Stimulated activated CD8-positive, alpha-beta memory T cell treated with anti-CD3 and anti-CD28 coated beads, Interleukin-12 subunit alpha, Interleukin-12 subunit beta, amount 100 ng/mL, for 1 hour (primary cell): ENCODE results near the gene ZACN.

Source experiments
- DNase-seq: peaks from one replicate; pipeline ENCODE4 v3.0.0-alpha.2; 2020; ENCODE audit warnings: low read depth

The ZACN gene

GRCh38 chr17:76103274-76104139 is 24.5 kb downstream of the ZACN start, which contains the start of gene EXOC7:
Gene EXOC7 (minus strand): TSS chr17:76103787. CDS start chr17:76103692, 95 bp downstream.
- peak; percentile 88 for DNase-seq

DNA sequence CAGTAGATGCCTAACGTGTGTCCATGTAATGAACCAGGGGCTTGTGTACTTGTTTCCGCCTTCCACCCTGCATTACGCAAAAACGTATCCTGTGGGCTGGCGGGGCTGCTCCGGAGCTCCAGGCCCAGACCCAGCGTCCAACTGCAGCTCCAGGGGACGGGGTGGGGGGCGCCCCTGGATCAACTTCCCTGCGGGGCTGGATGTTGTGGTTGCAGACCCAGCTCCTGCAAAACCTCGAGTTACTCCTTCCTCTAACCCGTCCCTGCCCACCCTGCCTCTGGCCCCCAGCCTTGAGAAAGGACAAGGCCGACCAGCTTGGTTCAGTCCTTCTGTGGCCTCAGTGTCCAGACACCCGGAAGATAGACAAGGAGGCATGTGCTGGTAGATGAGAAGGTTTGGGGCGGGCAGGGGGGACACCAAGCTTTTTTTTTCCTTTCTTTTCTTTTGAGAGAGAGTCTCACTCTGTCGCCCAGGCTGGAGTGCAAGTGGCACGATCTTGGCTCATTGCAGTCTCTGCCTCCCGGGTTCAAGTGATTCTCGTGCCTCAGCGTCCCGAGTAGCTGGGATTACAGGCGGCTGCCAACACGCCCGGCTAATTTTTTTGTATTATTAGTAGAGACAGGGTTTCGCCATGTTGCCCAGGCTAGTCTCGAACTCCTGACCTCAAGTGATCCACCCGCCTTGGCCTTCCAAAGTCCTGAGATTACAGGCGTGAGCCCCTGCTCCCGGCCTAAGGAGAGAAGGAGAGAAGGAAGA is 25.3 kb downstream of the ZACN start:
- DNase-seq, result no peak

DNA sequence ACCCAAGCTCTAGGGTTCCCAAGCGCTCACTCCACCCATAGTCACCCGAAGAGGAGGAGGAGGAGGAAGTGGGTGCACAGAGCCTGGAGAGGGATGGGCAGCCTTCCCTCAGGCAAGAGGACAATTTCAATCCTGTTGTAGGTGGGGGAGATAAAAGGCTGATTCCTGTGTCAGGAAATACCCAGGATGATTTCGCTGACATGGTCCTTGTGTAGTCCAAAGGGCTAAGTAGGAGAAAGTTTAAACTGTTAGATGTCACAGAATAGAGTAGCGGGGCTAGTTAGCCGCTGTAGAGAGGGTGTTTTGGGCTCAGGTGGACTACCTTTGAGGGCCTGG is 25.9 kb downstream of the ZACN start:
- DNase-seq, result no peak

GRCh38 chr17:76106703-76107102 is 27.7 kb downstream of the ZACN start:
- no peak for DNase-seq

DNA sequence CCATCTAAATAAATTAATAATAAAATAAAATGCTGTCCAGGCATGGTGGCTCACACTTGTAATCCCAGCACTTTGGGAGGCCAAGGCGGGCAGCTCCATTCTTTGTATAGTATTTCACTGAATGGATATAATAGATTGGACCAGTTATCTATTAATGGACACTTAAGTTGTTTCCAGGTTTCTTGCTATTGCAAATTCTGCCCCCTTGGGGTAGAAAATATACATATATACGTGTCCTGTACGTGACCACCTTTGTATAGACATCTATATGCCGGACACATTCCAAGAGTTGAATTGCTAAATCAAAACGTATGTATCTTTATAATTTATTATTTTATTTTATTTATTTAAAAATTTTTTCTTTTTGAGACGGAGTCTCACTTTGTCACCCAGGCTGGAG is 28.5 kb downstream of the ZACN start:
- DNase-seq, result no peak

- DNase-seq, result no peak
Measured at GRCh38 chr17:76111956-76112355, 33.0 kb downstream of the ZACN start.

DNA sequence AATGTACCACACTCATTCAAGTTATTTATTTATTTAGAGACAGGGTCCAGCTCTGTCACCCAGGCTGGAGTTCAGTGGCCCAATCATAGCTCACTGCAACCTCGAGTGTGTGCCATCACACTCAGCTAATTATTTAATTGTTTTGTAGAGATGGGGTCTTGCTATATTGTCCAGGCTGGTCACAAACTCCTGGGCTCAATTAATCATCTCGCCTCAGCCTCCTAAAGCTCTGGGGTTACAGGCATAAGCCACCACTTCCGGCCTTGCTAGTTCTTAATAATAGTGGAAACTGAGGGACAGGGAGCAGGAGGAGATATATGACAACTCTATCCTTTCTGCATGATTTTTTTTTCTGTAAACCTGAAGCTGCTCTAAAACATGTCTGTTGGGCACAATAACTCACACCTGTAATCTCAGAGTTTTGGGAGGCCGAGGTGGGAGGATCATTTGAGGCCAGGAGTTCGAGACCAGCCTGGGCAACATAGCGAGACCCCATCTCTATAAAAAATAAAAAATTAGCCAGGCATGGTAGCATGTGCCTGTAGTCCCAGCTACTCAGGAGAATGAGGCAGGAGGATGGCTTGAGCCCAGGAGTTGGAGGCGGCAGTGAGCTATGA is 36.3 kb downstream of the ZACN start:
- no peak for DNase-seq

DNA sequence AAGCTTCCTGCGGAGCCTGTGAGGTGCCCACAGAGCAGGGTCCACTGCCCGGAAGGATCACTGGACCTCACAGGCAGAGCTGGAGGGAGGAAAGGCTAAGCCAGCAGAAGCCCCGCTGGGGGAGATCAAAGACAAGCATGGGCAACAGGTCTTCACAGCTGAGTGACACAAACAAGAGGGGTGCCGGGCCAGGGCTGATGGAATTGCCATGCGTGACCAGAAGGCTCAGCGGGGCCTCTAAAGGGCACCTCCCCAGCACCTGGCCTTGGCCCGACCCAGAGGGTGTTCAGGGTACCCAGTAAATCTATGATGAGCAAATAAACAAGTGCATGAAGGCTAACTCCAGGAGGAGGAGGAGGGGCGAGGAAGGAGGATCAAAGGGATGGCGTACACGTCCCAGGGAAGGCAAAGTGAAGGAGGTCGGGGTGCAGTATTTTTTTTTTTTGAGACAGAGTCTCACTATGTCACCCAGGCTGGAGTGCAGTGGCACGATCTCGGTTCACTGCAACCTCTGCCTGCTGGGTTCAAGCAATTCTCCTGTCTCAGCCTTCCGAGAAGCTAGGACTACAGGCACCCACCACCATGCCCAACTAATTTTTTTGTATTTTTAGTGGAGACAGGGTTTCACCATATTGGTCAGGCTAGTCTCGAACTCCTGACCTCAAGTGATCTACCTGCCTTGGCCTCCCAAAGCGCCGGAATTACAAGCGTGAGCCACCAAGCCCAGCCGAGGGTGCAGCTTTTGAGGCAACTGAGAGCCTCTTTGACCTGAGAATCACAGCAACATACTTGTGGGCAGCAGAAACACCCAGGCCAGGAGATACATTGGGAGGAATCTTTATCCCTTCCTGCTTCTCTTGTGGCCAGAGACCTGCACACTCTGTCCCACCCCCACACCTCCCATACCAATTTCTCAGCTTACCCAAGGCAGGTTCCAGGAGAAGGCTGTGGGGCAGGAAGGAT is 40.7 kb downstream of the ZACN start:
- no peak for DNase-seq

GRCh38 chr17:76120658-76121008 is 41.7 kb downstream of the ZACN start:
- no peak for DNase-seq

- DNase-seq, result no peak
Measured at GRCh38 chr17:76121932-76122430, 43.0 kb downstream of the ZACN start.

DNA sequence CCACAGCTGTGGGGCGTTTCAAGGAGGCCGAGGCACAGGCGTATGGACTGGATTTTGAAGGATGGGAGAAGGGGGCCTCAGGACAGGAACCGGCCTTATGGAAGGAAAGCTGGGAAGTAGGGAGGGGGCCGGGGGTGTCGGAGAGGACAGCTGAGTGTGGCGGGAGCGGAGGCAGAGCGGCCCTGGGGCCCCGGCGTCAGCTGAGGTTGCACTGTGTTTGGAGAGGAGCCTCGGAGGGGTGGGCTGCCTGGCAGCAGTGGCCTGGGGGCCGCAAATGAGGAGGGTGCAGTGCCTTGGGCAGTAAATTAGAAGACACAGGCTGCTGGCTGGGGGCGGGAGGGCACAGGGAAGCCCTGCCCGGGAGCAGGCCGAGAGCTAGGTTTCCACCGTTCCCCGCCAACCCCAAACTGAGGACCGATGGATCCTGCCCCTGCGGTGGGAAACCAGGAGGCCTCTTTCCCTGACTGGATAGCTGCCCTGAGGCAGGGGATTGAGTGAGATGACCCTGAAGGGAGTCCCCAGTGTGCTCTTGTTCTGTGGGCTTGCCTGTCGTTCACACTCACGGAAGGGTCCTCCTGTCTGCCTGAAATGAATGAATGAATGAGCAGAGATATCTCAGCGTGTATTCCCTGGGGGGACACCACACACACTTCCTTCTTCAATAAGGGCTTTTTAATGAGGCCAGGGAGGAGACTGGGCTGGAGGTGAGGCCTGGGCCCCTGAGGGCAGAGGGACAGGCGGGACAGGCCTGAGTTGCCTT is 43.6 kb downstream of the ZACN start:
- DNase-seq, result no peak

- DNase-seq, result no peak
Measured at GRCh38 chr17:76123191-76123499, 44.2 kb downstream of the ZACN start.

- DNase-seq, result no peak
Measured at GRCh38 chr17:76123749-76124581, 45.0 kb downstream of the ZACN start.

DNA sequence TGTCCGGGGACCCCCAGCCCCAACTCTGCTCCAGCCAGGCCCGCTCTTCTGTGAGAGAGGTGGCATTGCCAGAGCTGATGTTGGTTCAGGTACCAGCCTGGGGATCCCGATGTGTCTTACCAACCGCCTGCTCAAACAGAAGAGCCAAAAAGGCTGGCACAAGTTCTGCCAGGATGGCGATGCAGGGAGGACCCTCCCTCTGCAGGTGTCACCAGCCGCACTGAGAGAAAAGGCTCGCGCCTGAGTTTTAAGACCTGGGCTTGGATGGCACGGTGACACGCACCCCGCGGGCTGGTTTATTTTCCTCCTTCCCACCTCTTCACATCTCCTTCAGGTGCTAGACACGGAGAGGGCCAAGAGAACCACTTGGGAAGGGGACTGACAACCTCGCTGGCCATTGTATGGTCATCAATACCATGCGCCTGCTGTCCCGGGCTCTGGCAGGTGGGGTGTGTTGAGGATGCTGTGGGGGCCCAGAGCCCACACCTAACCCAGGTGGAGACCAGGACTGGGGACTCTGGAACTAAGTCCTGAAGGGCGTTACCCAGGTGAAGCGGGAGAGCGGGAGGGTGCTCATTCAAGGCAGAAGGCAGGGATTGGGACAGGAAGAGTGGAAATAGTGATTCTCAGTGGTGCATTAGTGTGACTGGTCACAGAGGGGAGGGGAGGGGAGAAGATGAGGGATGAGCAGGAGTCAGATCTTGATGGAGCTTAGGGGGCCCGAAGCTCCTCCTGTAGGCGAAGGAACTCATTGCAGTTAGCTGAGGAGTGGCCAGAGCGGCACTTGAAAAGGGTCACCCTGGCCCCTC is 45.8 kb downstream of the ZACN start:
- DNase-seq, result no peak

DNA sequence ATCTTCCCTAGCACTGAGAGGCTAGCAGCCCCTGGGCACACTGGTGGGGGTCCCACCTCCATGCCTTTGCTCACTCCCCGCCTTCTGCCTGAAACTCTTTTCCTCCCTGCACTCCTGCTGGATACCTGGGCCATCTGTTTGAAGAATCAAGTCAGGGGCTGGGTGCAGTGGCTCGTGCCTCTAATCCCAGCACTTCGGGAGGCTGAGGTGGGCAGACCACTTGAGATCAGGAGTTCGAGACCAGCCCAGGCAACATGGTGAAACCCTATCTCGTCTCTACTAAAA is 46.4 kb downstream of the ZACN start:
- DNase-seq, result no peak

DNA sequence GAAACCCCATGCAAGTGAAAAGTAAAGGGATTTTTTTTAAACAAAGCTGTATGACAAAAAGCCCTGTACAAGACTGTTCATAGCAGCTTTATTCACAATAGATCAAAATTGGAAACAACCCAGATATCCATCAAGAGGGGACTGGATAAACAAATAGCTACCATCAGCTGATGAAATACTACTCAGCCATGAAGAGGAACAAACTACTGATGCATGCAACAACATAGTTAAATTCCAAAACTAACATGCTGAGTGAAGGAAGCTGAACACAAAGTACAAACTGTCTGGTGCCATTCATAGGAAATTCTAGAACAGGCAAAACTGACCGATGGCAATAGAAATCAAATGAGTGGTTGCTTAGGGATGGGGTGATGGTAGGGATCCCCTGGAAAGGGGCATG is 46.9 kb downstream of the ZACN start:
- no peak for DNase-seq

DNA sequence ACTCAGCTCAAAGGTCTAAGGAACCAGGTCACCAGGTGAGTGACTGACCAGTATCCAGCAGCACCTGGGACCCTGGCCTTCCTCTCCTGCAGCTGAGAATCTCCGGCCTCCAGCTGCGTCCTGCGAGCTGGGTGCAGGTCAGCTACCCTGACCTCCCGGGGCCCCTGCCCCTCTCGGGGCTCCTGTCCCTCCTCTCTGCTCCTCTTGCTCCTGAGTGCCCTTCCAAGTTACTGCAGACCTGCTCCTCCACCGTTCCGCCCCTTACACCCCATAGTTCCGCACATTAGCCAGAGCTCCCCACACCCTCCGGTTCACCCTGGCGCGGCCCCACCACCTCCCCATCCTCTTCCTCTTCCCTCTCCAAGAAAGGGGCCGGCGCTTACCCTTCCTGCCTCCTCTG is 51.5 kb downstream of the ZACN start:
- DNase-seq, result no peak

GRCh38 chr17:76131051-76131691 is 52.2 kb downstream of the ZACN start:
- no peak for DNase-seq
